ENCODE measurements around the gene SH3D19. TPM values are rescaled to one million over a fixed set of nuclear protein-coding genes. Genes with fewer than 3 reads are reported as not detected.

Gene SH3D19
- total RNA-seq, 4 donors from 2014 or later: 159 to 290 (median 244) TPM

GRCh38 chr4:151175754-151176631, 149.4 kb downstream of the SH3D19 start:
- Histone ChIP-seq H3K27me3 (no peaks in the 10 kb centered on the region), H3K4me3 (no peak overlapping the region), H3K27ac (peak overlapping the region in 2 of 4 donors; percentile 68 to 77), H3K4me1 (peaks cover 0 to 60% (median 13%) of the 10 kb centered on the region in 4 donors), H3K9me3 (no peaks in the 10 kb centered on the region), H3K36me3 (peaks cover 0 to 26% (median 0%) of the 10 kb centered on the region in 3 donors)
- 82 to 86% methylated on average over 8 of the region's 8 CpGs for WGBS, 2 donors
- no peak for DNase-seq (ENCODE audit: low spot score in 2 of 2)
- TF ChIP-seq POLR2A (IDR thresholded peaks at IDR 0.05) (no peak), EP300 (IDR thresholded peaks at IDR 0.05) (no peak), CTCF (IDR thresholded peaks at IDR 0.05) (no peak)

GRCh38 chr4:151175233-151175632, 150.2 kb downstream of the SH3D19 start:
- WGBS, 2 donors: 67 to 72% methylated on average over 7 of the region's 7 CpGs
- H3K27me3 ChIP-seq: no peaks in the 10 kb centered on the region
- DNase-seq (ENCODE audit: low spot score in 2 of 2): no peak
- TF ChIP-seq CTCF (IDR thresholded peaks at IDR 0.05) (no peak), EP300 (IDR thresholded peaks at IDR 0.05) (no peak), POLR2A (IDR thresholded peaks at IDR 0.05) (no peak)
- peak overlapping the region in 2 of 4 donors; percentile 68 to 77 for H3K27ac ChIP-seq
- no peak overlapping the region for H3K4me3 ChIP-seq
- H3K4me1 ChIP-seq: peaks cover 0 to 67% (median 14%) of the 10 kb centered on the region in 4 donors
- peaks cover 0 to 26% (median 0%) of the 10 kb centered on the region in 3 donors for H3K36me3 ChIP-seq
- H3K9me3 ChIP-seq: no peaks in the 10 kb centered on the region

GRCh38 chr4:151174784-151175183, 150.6 kb downstream of the SH3D19 start:
- WGBS, 2 donors: 70 to 77% methylated on average over 7 of the region's 7 CpGs
- H3K4me1 ChIP-seq: peaks cover 0 to 72% (median 16%) of the 10 kb centered on the region in 4 donors
- H3K27ac ChIP-seq: peak overlapping the region in 2 of 4 donors; percentile 68 to 77
- peaks cover 0 to 26% (median 0%) of the 10 kb centered on the region in 3 donors for H3K36me3 ChIP-seq
- no peaks in the 10 kb centered on the region for H3K9me3 ChIP-seq
- no peak overlapping the region for H3K4me3 ChIP-seq
- no peak for TF ChIP-seq CTCF (IDR thresholded peaks at IDR 0.05)
- TF ChIP-seq EP300 (IDR thresholded peaks at IDR 0.05): no peak
- TF ChIP-seq POLR2A (IDR thresholded peaks at IDR 0.05): no peak
- H3K27me3 ChIP-seq: no peaks in the 10 kb centered on the region
- no peak for DNase-seq (ENCODE audit: low spot score in 2 of 2)

- peak overlapping the region in 2 of 4 donors; percentile 68 to 77 for H3K27ac ChIP-seq
- WGBS, 2 donors: 21 to 31% methylated on average over 3 of the region's 3 CpGs
Observed at GRCh38 chr4:151173871-151174270, 151.5 kb downstream of the SH3D19 start.

GRCh38 chr4:151169900-151170299, 155.5 kb downstream of the SH3D19 start:
- TF ChIP-seq EP300 (IDR thresholded peaks at IDR 0.05): no peak
- TF ChIP-seq POLR2A (IDR thresholded peaks at IDR 0.05): no peak
- no peak for TF ChIP-seq CTCF (IDR thresholded peaks at IDR 0.05)
- WGBS, 2 donors: 44 to 51% methylated on average over 3 of the region's 3 CpGs
- no peaks in the 10 kb centered on the region for H3K27me3 ChIP-seq
- H3K4me3 ChIP-seq: no peak overlapping the region
- peak overlapping the region; percentile 23 to 71 (median 61) for H3K27ac ChIP-seq
- H3K36me3 ChIP-seq: peaks cover 0 to 15% (median 0%) of the 10 kb centered on the region in 3 donors
- no peaks in the 10 kb centered on the region for H3K9me3 ChIP-seq
- H3K4me1 ChIP-seq: peaks cover 0 to 84% (median 31%) of the 10 kb centered on the region in 4 donors
- DNase-seq (ENCODE audit: low spot score in 2 of 2): no peak

More at GRCh38 chr4:151173871-151174270, 151.5 kb downstream of the SH3D19 start:
- H3K4me1 ChIP-seq: peaks cover 0 to 81% (median 19%) of the 10 kb centered on the region in 4 donors
- H3K36me3 ChIP-seq: peaks cover 0 to 26% (median 0%) of the 10 kb centered on the region in 3 donors
- peak; percentile 45 to 60 for DNase-seq (ENCODE audit: low spot score in 2 of 2)
- no peaks in the 10 kb centered on the region for H3K9me3 ChIP-seq
- TF ChIP-seq POLR2A (IDR thresholded peaks at IDR 0.05) (no peak), EP300 (IDR thresholded peaks at IDR 0.05) (peak in 1 of 2 donors; percentile 74)
- no peaks in the 10 kb centered on the region for H3K27me3 ChIP-seq
- no peak overlapping the region for H3K4me3 ChIP-seq

Measured in tibial nerve (tissue), 4 donors.